ENCODE results near the gene LRRC74A. TPM values are rescaled to one million over a fixed set of nuclear protein-coding genes. Genes with fewer than 3 reads are reported as not detected.

LRRC74A gene
- total and polyA plus RNA-seq, 10 of the 15 experiments (the other 5 are each of a cell fraction or from before 2014, with no cell fraction given) = not detected

- FAIRE-seq (no peak), DNase-seq (ENCODE audit: low read depth, low spot score) (no peak), ATAC-seq (no peak)
- H3K4me3 ChIP-seq = no peak overlapping the region
- ChIA-PET CTCF (interaction anchor here (0.6 to 8.9 kb wide), 2 partner anchors 72 to 101 kb away, joined by 5 to 136 read pairs; no protein-coding TSS in a partner anchor), SMC1A (ENCODE audit: uncharacterized antibody, unreplicated experiment) (interaction anchor here (6.1 kb wide), 1 partner anchor 71 kb away, joined by 67 read pairs; no protein-coding TSS in a partner anchor), RAD21 (ENCODE audit: unreplicated experiment) (interaction anchor here (1.9 kb wide), 1 partner anchor 70 kb away, joined by 6 read pairs; no protein-coding TSS in a partner anchor), POLR2A (interaction anchor here (0.6 kb wide), 1 partner anchor 24 kb away, joined by 6 read pairs; no protein-coding TSS in a partner anchor)
- H3K9ac ChIP-seq (ENCODE audit: control insufficient read depth, insufficient read depth, low read length) = no peak overlapping the region
- in situ Hi-C loops (cut with MboI) (loop anchor here (5.0 kb wide), 1 partner anchor 64 kb away; no protein-coding TSS in a partner anchor), intact Hi-C loops (cut with micrococcal nuclease; ENCODE audit: unreplicated experiment) (no loop called here)
- H4K20me1 ChIP-seq (ENCODE audit: control insufficient read depth, insufficient read depth) = no peaks in the 10 kb centered on the region; the same call in 1 of the 2 replicates
- 90% methylated on average over 11 of the region's 11 CpGs for WGBS (ENCODE audit: insufficient coverage, insufficient replicate concordance, low lambda C conversion rate, missing lambda C conversion rate)
- no peaks in the 10 kb centered on the region for H3K79me2 ChIP-seq (ENCODE audit: control insufficient read depth, insufficient read depth, low read length)
- TF ChIP-seq MXI1 (IDR thresholded peaks at IDR 0.05; ENCODE audit: low read depth, low read length) (no peak), NFXL1 (IDR thresholded peaks at IDR 0.05; ENCODE audit: borderline replicate concordance) (no peak), KLF5 (IDR thresholded peaks at IDR 0.05; ENCODE audit: partially characterized antibody) (no peak)
- H3K9me3 ChIP-seq (replicated peaks; ENCODE audit: control insufficient read depth, insufficient read depth, low read length) = no peaks in the 10 kb centered on the region
- no peak overlapping the region for H2AFZ ChIP-seq (ENCODE audit: control insufficient read depth, low read depth, low read length)
- H3K4me2 ChIP-seq (ENCODE audit: control insufficient read depth, insufficient read depth) = no peak overlapping the region
- peaks cover 15% of the 10 kb centered on the region for H3K4me1 ChIP-seq (ENCODE audit: control insufficient read depth, insufficient read depth, low read length)
- H3K27ac ChIP-seq (ENCODE audit: control insufficient read depth, insufficient read depth) = no peak overlapping the region; the same call in 1 of the 2 replicates
- no peaks in the 10 kb centered on the region for H3K27me3 ChIP-seq (replicated peaks in 1 of 2; ENCODE audit: control insufficient read depth in 2 of 2, insufficient read depth in 2 of 2, low read length in 1 of 2)
- H3K36me3 ChIP-seq (ENCODE audit: control insufficient read depth in 2 of 2, insufficient read depth in 2 of 2, low read length in 1 of 2) = peaks cover 0 to 2% of the 10 kb centered on the region in 2 experiments; a peak in 3 of 4 replicates
- no TSS peak for BruUV-seq (replicated peaks)
Observed at GRCh38 chr14:76780875-76781647, 45.1 kb upstream of the LRRC74A start.

GRCh38 chr14:76781648-76782051, 44.6 kb upstream of the LRRC74A start:
- Histone ChIP-seq H3K9ac (ENCODE audit: control insufficient read depth, insufficient read depth, low read length) (no peak overlapping the region), H3K27me3 (replicated peaks in 1 of 2; ENCODE audit: control insufficient read depth in 2 of 2, insufficient read depth in 2 of 2, low read length in 1 of 2) (no peaks in the 10 kb centered on the region), H3K79me2 (ENCODE audit: control insufficient read depth, insufficient read depth, low read length) (no peaks in the 10 kb centered on the region), H3K4me2 (ENCODE audit: control insufficient read depth, insufficient read depth) (no peak overlapping the region), H3K4me1 (ENCODE audit: control insufficient read depth, insufficient read depth, low read length) (peaks cover 15% of the 10 kb centered on the region), H3K27ac (ENCODE audit: control insufficient read depth, insufficient read depth) (no peak overlapping the region; the same call in none of the 2 replicates), H2AFZ (ENCODE audit: control insufficient read depth, low read depth, low read length) (no peak overlapping the region), H3K9me3 (replicated peaks; ENCODE audit: control insufficient read depth, insufficient read depth, low read length) (no peaks in the 10 kb centered on the region), H3K36me3 (ENCODE audit: control insufficient read depth in 2 of 2, insufficient read depth in 2 of 2, low read length in 1 of 2) (peaks cover 2% of the 10 kb centered on the region in 2 experiments), H4K20me1 (ENCODE audit: control insufficient read depth, insufficient read depth) (no peaks in the 10 kb centered on the region; the same call in 1 of the 2 replicates), H3K4me3 (no peak overlapping the region)
- TF ChIP-seq EED (IDR thresholded peaks at IDR 0.05; ENCODE audit: low read depth) (no peak), RUNX3 (IDR thresholded peaks at IDR 0.05; ENCODE audit: low read length) (peak; percentile 6; the same call in 1 of the 2 replicates)
- in situ Hi-C loops (cut with MboI) (loop anchor here (5.0 kb wide), 1 partner anchor 64 kb away; no protein-coding TSS in a partner anchor), intact Hi-C loops (cut with micrococcal nuclease; ENCODE audit: unreplicated experiment) (no loop called here)
- ATAC-seq (peak; percentile 18; the same call in 1 of the 3 replicates), FAIRE-seq (no peak), DNase-seq (ENCODE audit: low read depth, low spot score) (no peak)
- no TSS peak for BruUV-seq (replicated peaks)
- ChIA-PET RAD21 (ENCODE audit: unreplicated experiment) (interaction anchor here (4.3 kb wide), 1 partner anchor 71 kb away, joined by 41 read pairs; no protein-coding TSS in a partner anchor), CTCF (interaction anchor here (0.6 to 8.9 kb wide), 2 partner anchors 73 to 101 kb away, joined by 5 to 136 read pairs; no protein-coding TSS in a partner anchor), SMC1A (ENCODE audit: uncharacterized antibody, unreplicated experiment) (interaction anchor here (6.1 kb wide), 1 partner anchor 72 kb away, joined by 67 read pairs; no protein-coding TSS in a partner anchor), POLR2A (no interaction called here)
- 53% methylated on average over 2 of the region's 2 CpGs for WGBS (ENCODE audit: insufficient coverage, insufficient replicate concordance, low lambda C conversion rate, missing lambda C conversion rate)
